ENCODE results near the gene P4HA2. TPM values are rescaled to one million over a fixed set of nuclear protein-coding genes. Genes with fewer than 3 reads are reported as not detected.

Gene P4HA2
- total RNA-seq, 1 experiment from 2014 or later, result 51.8 TPM

DNA sequence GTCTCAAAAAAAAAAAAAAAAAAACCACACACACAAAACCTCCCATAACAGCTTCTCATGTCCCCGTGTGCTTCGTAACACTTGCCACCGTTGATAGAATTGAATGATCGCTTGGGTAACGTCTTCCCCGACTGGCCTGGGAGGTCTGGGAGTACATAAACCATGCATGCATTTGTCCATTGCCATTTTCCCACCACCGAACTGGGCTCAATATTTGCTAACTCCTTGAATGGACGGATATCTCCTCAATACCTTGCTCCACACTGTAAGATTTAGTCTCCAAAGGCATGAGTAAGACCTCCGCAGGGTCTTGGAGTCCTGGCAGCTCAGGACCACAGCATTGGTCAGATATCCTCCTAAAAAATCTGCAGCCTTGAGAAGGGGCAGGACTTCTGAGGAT lies 3.2 kb upstream of the P4HA2 start:
- Mint-ChIP-seq H3K27me3 (ENCODE audit: unreplicated experiment) (peaks cover 18% of the 10 kb centered on the region), H3K36me3 (ENCODE audit: insufficient read depth, unreplicated experiment) (peaks cover 16% of the 10 kb centered on the region), H3K4me1 (ENCODE audit: low read depth, unreplicated experiment) (peaks cover 9% of the 10 kb centered on the region), H3K27ac (ENCODE audit: unreplicated experiment) (no peak overlapping the region), H3K4me3 (ENCODE audit: low read depth, unreplicated experiment) (no peak overlapping the region), H3K9me3 (ENCODE audit: low read depth, unreplicated experiment) (no peaks in the 10 kb centered on the region)
- no TSS peak for BruUV-seq (replicated peaks)
- CTCF ChIA-PET, result interaction anchor here (0.7 to 2.0 kb wide), 2 partner anchors 7 to 33 kb away, joined by 4 to 7 read pairs; no protein-coding TSS in a partner anchor
- TF ChIP-seq, protein P1, sequence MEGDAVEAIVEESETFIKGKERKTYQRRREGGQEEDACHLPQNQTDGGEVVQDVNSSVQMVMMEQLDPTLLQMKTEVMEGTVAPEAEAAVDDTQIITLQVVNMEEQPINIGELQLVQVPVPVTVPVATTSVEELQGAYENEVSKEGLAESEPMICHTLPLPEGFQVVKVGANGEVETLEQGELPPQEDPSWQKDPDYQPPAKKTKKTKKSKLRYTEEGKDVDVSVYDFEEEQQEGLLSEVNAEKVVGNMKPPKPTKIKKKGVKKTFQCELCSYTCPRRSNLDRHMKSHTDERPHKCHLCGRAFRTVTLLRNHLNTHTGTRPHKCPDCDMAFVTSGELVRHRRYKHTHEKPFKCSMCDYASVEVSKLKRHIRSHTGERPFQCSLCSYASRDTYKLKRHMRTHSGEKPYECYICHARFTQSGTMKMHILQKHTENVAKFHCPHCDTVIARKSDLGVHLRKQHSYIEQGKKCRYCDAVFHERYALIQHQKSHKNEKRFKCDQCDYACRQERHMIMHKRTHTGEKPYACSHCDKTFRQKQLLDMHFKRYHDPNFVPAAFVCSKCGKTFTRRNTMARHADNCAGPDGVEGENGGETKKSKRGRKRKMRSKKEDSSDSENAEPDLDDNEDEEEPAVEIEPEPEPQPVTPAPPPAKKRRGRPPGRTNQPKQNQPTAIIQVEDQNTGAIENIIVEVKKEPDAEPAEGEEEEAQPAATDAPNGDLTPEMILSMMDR (IDR thresholded peaks at IDR 0.05; ENCODE audit: unreplicated experiment), result no peak
- intact Hi-C loops (cut with micrococcal nuclease; ENCODE audit: unreplicated experiment), result no loop called here
- no peak for DNase-seq

DNA sequence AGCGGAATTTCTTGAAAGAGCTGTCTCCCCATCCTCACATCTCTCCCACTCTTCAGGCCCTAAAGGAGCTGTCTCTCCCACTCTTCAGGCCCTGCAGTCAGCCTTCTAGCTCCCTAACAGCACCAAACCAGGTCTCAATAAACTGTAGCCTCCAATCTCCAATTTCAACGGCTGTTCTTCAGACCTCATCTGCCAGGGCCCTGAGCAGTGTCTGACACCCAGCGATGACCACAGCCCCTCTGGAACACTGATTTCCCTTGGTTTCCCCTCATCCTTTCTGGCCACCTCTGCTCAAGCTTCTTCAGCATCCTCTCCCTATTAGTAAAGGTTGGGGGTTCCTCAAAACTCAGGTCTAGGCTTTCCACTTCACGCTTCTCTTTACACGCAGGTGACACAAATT lies 1.6 kb upstream of the P4HA2 start:
- no TSS peak for BruUV-seq (replicated peaks)
- H3K36me3 Mint-ChIP-seq (ENCODE audit: insufficient read depth, unreplicated experiment), result peaks cover 16% of the 10 kb centered on the region
- H3K9me3 Mint-ChIP-seq (ENCODE audit: low read depth, unreplicated experiment), result no peaks in the 10 kb centered on the region
- peak overlapping the region; percentile 35 for H3K4me3 Mint-ChIP-seq (ENCODE audit: low read depth, unreplicated experiment)
- TF ChIP-seq, protein P1 (IDR thresholded peaks at IDR 0.05; ENCODE audit: unreplicated experiment), result no peak
- intact Hi-C loops (cut with micrococcal nuclease; ENCODE audit: unreplicated experiment), result no loop called here
- no peak for DNase-seq
- peaks cover 25% of the 10 kb centered on the region for H3K4me1 Mint-ChIP-seq (ENCODE audit: low read depth, unreplicated experiment)
- peak overlapping the region; percentile 43 for H3K27ac Mint-ChIP-seq (ENCODE audit: unreplicated experiment)
- H3K27me3 Mint-ChIP-seq (ENCODE audit: unreplicated experiment), result peaks cover 18% of the 10 kb centered on the region
- CTCF ChIA-PET, result interaction anchor here (2.0 kb wide), 1 partner anchor 9 kb away, joined by 7 read pairs; no protein-coding TSS in a partner anchor

DNA sequence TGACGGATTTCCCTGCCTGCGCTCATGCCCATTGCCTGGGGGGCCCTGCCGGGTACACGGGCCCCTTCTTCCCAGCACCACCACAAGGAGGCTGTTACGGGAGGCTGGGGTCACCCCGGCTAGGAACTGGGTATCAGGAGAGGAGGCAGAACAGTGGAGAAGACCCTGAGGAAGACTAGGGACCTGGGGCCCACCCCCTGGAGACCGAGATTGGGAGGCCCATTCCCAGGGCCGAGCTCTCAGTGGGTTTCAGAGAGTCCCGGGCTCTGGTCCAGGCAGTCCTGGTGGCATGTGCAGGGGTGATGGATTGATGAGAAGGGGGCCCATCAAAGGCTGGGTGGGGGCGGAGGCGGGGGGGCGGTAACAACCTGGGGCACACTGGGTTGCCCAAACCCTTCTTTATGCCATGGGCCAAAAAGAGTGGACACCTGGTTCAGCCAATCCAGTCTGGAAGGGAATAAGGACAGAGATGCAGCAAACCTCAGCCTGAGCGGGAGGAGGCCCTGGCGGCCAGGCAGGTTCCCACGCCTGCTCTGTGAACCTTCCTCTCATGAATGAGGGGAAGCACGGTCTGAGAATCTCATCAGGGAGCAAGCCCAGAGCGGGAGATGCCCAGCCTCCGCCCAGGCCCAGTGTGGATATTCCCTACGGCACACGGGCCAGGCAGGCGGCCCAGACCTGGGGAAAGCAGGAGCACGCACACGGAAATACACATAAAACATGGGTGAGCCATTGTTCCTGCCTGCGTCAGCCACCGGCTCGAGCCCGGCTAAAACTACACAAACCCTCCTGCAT lies 785 bp upstream of the P4HA2 start:
- CTCF ChIA-PET, result interaction anchor here (0.6 to 2.0 kb wide), 6 partner anchors 10 to 582 kb away, joined by 3 to 7 read pairs (median 4); no protein-coding TSS in a partner anchor
- intact Hi-C loops (cut with micrococcal nuclease; ENCODE audit: unreplicated experiment), result no loop called here
- TF ChIP-seq, protein P1 (IDR thresholded peaks at IDR 0.05; ENCODE audit: unreplicated experiment), result peak; percentile 36
- no TSS peak for BruUV-seq (replicated peaks)
- no peaks in the 10 kb centered on the region for H3K9me3 Mint-ChIP-seq (ENCODE audit: low read depth, unreplicated experiment)
- H3K27ac Mint-ChIP-seq (ENCODE audit: unreplicated experiment), result peak overlapping the region; percentile 43
- H3K4me1 Mint-ChIP-seq (ENCODE audit: low read depth, unreplicated experiment), result peaks cover 25% of the 10 kb centered on the region
- peaks cover 18% of the 10 kb centered on the region for H3K27me3 Mint-ChIP-seq (ENCODE audit: unreplicated experiment)
- peak overlapping the region; percentile 76 for H3K4me3 Mint-ChIP-seq (ENCODE audit: low read depth, unreplicated experiment)
- H3K36me3 Mint-ChIP-seq (ENCODE audit: insufficient read depth, unreplicated experiment), result peaks cover 16% of the 10 kb centered on the region
- DNase-seq, result no peak

- CTCF ChIA-PET, result interaction anchor here (0.8 to 2.3 kb wide), 7 partner anchors 10 to 67 kb away, joined by 3 to 12 read pairs (median 4); no protein-coding TSS in a partner anchor
- DNase-seq, result no peak
- Mint-ChIP-seq H3K4me1 (ENCODE audit: low read depth, unreplicated experiment) (peaks cover 25% of the 10 kb centered on the region), H3K27me3 (ENCODE audit: unreplicated experiment) (peaks cover 18% of the 10 kb centered on the region), H3K4me3 (ENCODE audit: low read depth, unreplicated experiment) (peak overlapping the region; percentile 76), H3K36me3 (ENCODE audit: insufficient read depth, unreplicated experiment) (peaks cover 16% of the 10 kb centered on the region), H3K9me3 (ENCODE audit: low read depth, unreplicated experiment) (no peaks in the 10 kb centered on the region), H3K27ac (ENCODE audit: unreplicated experiment) (no peak overlapping the region)
- intact Hi-C loops (cut with micrococcal nuclease; ENCODE audit: unreplicated experiment), result no loop called here
- BruUV-seq (replicated peaks), result no TSS peak
- TF ChIP-seq, protein P1 (IDR thresholded peaks at IDR 0.05; ENCODE audit: unreplicated experiment), result no peak
These were observed 493 bp downstream of the P4HA2 start for GRCh38 chr5:132227235-132227484.

Data from Calu3 (cell line).